GM13976 (cell line): ENCODE results near the gene CHCT1.

Source experiments
- DNase-seq: peaks from one replicate; pipeline ENCODE4 v3.0.0; 2012; ENCODE audit warnings: low spot score
- in situ Hi-C: fragments of 300-500 bp; cut with MboI; formaldehyde crosslinking; loops from one replicate; pipeline ENCODE4 v1.12.0; 2022; ENCODE audit warnings: low sequenced_read_pairs, mixed read lengths, inconsistent platforms; ENCODE audit not compliant: unreplicated experiment
- TF ChIP-seq, protein P1 (sequence below): IDR thresholded peaks from 2 replicates; pipeline ENCODE4 v1.5.1; 2012; ENCODE audit warnings: borderline replicate concordance, mild to moderate bottlenecking; ENCODE audit not compliant: insufficient read depth; ENCODE audit errors: extremely low read depth, missing control alignments, control extremely low read depth

CHCT1 gene

DNA sequence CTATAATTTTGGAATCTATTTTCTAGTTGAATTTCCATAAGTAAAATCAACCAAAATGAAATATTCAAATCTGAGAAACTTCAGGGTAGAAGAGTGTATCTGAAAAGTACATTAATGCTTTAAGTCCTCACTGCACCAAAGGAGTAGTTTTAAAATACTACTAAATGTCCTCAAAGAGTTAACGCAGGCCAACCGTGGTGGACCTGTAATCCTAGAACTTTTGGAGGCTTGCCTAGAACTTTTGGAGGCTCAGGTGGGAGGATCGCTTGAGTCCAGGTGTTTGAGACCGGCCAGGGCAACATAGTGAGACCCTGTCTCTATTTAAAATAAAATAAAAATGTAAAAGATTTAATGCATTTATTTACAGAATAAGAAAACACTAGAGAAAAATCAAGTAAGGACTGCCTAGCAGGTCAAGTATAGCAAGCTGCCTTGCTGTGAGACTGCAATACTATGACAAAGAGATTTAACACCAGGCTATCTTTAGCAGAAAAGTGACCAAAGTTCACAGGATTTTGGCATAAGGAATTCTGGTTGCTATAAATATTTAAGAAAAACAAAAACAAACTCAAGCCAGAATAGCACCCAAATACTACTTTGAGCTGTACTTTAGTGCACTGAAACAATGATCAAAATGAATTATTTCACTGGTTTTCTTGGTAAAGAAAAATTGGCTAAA is 41.0 kb downstream of the CHCT1 start:
- TF ChIP-seq, protein P1, sequence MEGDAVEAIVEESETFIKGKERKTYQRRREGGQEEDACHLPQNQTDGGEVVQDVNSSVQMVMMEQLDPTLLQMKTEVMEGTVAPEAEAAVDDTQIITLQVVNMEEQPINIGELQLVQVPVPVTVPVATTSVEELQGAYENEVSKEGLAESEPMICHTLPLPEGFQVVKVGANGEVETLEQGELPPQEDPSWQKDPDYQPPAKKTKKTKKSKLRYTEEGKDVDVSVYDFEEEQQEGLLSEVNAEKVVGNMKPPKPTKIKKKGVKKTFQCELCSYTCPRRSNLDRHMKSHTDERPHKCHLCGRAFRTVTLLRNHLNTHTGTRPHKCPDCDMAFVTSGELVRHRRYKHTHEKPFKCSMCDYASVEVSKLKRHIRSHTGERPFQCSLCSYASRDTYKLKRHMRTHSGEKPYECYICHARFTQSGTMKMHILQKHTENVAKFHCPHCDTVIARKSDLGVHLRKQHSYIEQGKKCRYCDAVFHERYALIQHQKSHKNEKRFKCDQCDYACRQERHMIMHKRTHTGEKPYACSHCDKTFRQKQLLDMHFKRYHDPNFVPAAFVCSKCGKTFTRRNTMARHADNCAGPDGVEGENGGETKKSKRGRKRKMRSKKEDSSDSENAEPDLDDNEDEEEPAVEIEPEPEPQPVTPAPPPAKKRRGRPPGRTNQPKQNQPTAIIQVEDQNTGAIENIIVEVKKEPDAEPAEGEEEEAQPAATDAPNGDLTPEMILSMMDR: no peak
- DNase-seq: no peak
- in situ Hi-C loops: no loop called here

DNA sequence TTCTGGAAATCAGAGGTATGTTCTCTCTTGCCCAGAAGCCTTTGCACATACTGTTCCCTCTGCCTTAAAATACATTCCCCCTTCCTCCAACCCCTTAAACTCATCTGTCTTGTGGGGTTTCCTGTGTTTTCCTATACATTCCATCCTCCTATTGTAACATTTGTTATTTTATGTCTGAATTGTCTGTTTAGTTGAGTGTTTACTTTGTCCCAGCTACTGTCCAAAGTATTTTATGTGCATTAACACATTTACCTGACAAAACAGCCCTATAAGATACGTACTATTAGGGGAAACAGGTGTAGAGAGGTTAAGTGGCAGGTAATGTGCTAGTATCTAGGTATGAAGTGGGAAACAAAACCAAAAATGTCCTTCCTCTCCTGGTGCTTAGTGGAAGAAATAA is 42.1 kb downstream of the CHCT1 start:
- in situ Hi-C loops: no loop called here
- DNase-seq: no peak
- TF ChIP-seq, protein P1: no peak

- no peak for DNase-seq
- in situ Hi-C loops: no loop called here
- TF ChIP-seq, protein P1: no peak
Observed at GRCh38 chr17:60468371-60468770, 46.1 kb downstream of the CHCT1 start.

DNA sequence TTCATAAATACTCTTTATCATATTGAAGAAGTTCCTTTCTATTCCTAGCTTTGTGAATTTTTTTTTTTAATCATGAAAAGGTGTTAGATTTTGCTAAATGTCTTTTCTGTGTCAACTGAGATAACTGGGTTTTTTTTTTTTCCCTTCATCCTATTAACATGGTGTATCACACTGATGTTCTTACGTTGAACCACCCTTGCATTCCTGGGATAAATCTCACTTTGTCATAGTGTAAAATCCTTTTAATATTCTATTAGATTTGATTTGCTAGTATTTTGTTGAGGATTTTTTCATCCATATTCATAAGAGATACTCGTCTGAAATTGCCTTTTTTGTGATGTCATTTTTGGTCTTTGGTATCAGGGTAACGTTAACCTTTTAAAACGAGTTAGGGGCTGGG is 49.2 kb downstream of the CHCT1 start:
- in situ Hi-C loops: no loop called here
- DNase-seq: no peak
- TF ChIP-seq, protein P1: no peak

GRCh38 chr17:60472449-60472848 is 50.2 kb downstream of the CHCT1 start:
- TF ChIP-seq, protein P1: no peak
- no peak for DNase-seq
- in situ Hi-C loops: no loop called here

GRCh38 chr17:60473788-60474187 is 51.5 kb downstream of the CHCT1 start:
- TF ChIP-seq, protein P1: no peak
- in situ Hi-C loops: no loop called here
- DNase-seq: no peak
